HEK293 (cell line): ENCODE measurements around the gene TESK2.

ENCODE experiments used
- GLIS1 ChIP-seq: fragments of 450-650 bp; formaldehyde crosslinking; IDR thresholded peaks from 2 replicates; pipeline ENCODE4 v1.5.1; 2016; ENCODE audit warnings: missing biosample characterization, missing genetic modification characterization
- OSR2 ChIP-seq: fragments of 450-650 bp; formaldehyde crosslinking; IDR thresholded peaks from 2 replicates; pipeline ENCODE4 v1.5.1; 2016; ENCODE audit warnings: missing biosample characterization, missing genetic modification characterization
- WT1 ChIP-seq: fragments of 450-650 bp; formaldehyde crosslinking; IDR thresholded peaks from 2 replicates; pipeline ENCODE4 v1.5.1; 2016; ENCODE audit warnings: missing biosample characterization, missing genetic modification characterization
- ZBTB1 ChIP-seq: fragments of 450-650 bp; formaldehyde crosslinking; IDR thresholded peaks from 2 replicates; pipeline ENCODE4 v1.5.1; 2016; ENCODE audit warnings: missing biosample characterization, missing genetic modification characterization
- ZBTB21 ChIP-seq: fragments of 450-650 bp; formaldehyde crosslinking; IDR thresholded peaks from 2 replicates; pipeline ENCODE4 v1.5.1; 2017; ENCODE audit warnings: missing biosample characterization, missing genetic modification characterization
- ZFP37 ChIP-seq: fragments of 450-650 bp; formaldehyde crosslinking; IDR thresholded peaks from 2 replicates; pipeline ENCODE4 v1.5.1; 2016; ENCODE audit warnings: missing biosample characterization, missing genetic modification characterization
- ZNF10 ChIP-seq: fragments of 450-650 bp; formaldehyde crosslinking; IDR thresholded peaks from 2 replicates; pipeline ENCODE4 v1.5.1; 2017; ENCODE audit warnings: missing biosample characterization, missing genetic modification characterization
- ZNF223 ChIP-seq: fragments of 450-650 bp; formaldehyde crosslinking; IDR thresholded peaks from 2 replicates; pipeline ENCODE4 v1.5.1; 2016; ENCODE audit warnings: missing biosample characterization, missing genetic modification characterization
- ZNF274 ChIP-seq, 2 experiments: fragments of 200-500 bp in 1 of 2; fragments of 450-650 bp in 1 of 2; sonication (Bioruptor generic) in 1 of 2; formaldehyde crosslinking in 1 of 2; IDR thresholded peaks; 2 replicates each; pipeline versions ENCODE4 v1.5.1 to v1.6.1; 2014 to 2016; ENCODE audit warnings: borderline replicate concordance in 1 of 2, inconsistent platforms in 1 of 2, low read length in 1 of 2, missing biosample characterization in 1 of 2, missing genetic modification characterization in 1 of 2
- TF ChIP-seq, protein P1 (sequence below): fragments of 450-650 bp; formaldehyde crosslinking; IDR thresholded peaks from 2 replicates; pipeline ENCODE4 v1.5.1; 2016; ENCODE audit warnings: missing biosample characterization, missing genetic modification characterization
- TF ChIP-seq, protein P2 (sequence below): sonication (generic); formaldehyde crosslinking; IDR thresholded peaks from 2 replicates; pipeline ENCODE4 v1.8.1; 2022; ENCODE audit warnings: mild to moderate bottlenecking, moderate library complexity, missing genetic modification reagents
- TF ChIP-seq, protein P3 (sequence below): fragments of 450-650 bp; formaldehyde crosslinking; IDR thresholded peaks from 2 replicates; pipeline ENCODE4 v1.5.1; 2016; ENCODE audit warnings: missing biosample characterization, missing genetic modification characterization
- TF ChIP-seq, protein P4 (sequence below): fragments of 450-650 bp; formaldehyde crosslinking; IDR thresholded peaks from 2 replicates; pipeline ENCODE4 v1.5.1; 2016; ENCODE audit warnings: missing biosample characterization, missing genetic modification characterization

DNA sequence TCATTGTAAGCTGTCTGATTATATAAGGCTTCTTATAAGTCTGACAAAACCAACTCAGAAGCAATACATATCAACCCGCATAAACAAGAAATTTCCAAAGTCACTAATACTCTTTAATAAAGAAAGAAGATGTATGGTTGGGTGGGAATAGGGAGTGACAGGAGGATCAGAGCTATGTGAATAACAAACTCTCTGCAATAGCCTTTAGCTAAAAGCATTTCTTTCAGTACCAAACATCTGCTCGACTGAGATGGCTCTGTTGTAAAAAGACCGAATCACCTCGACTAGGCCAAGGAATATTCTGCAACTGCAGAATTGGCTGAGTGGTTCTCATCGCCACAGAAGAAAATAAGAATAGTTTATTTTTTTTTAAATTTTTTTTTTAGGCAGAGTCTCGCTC, 111.4 kb downstream of the TESK2 start:
- TF ChIP-seq ZNF274 (IDR thresholded peaks at IDR 0.05; ENCODE audit: low read length), result no peak
- no peak for TF ChIP-seq ZNF274 (tag by site-specific recombination; IDR thresholded peaks at IDR 0.05; ENCODE audit: borderline replicate concordance)
- TF ChIP-seq, protein P1, sequence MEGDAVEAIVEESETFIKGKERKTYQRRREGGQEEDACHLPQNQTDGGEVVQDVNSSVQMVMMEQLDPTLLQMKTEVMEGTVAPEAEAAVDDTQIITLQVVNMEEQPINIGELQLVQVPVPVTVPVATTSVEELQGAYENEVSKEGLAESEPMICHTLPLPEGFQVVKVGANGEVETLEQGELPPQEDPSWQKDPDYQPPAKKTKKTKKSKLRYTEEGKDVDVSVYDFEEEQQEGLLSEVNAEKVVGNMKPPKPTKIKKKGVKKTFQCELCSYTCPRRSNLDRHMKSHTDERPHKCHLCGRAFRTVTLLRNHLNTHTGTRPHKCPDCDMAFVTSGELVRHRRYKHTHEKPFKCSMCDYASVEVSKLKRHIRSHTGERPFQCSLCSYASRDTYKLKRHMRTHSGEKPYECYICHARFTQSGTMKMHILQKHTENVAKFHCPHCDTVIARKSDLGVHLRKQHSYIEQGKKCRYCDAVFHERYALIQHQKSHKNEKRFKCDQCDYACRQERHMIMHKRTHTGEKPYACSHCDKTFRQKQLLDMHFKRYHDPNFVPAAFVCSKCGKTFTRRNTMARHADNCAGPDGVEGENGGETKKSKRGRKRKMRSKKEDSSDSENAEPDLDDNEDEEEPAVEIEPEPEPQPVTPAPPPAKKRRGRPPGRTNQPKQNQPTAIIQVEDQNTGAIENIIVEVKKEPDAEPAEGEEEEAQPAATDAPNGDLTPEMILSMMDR, result no peak
- TF ChIP-seq WT1, result no peak
- TF ChIP-seq ZNF223, result no peak
- TF ChIP-seq ZNF10, result no peak
- TF ChIP-seq ZFP37 (tag by site-specific recombination), result no peak
- TF ChIP-seq, protein P2, sequence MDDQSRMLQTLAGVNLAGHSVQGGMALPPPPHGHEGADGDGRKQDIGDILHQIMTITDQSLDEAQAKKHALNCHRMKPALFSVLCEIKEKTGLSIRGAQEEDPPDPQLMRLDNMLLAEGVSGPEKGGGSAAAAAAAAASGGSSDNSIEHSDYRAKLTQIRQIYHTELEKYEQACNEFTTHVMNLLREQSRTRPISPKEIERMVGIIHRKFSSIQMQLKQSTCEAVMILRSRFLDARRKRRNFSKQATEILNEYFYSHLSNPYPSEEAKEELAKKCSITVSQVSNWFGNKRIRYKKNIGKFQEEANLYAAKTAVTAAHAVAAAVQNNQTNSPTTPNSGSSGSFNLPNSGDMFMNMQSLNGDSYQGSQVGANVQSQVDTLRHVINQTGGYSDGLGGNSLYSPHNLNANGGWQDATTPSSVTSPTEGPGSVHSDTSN (CRISPR knock-in tag), result no peak
- TF ChIP-seq, protein P3, sequence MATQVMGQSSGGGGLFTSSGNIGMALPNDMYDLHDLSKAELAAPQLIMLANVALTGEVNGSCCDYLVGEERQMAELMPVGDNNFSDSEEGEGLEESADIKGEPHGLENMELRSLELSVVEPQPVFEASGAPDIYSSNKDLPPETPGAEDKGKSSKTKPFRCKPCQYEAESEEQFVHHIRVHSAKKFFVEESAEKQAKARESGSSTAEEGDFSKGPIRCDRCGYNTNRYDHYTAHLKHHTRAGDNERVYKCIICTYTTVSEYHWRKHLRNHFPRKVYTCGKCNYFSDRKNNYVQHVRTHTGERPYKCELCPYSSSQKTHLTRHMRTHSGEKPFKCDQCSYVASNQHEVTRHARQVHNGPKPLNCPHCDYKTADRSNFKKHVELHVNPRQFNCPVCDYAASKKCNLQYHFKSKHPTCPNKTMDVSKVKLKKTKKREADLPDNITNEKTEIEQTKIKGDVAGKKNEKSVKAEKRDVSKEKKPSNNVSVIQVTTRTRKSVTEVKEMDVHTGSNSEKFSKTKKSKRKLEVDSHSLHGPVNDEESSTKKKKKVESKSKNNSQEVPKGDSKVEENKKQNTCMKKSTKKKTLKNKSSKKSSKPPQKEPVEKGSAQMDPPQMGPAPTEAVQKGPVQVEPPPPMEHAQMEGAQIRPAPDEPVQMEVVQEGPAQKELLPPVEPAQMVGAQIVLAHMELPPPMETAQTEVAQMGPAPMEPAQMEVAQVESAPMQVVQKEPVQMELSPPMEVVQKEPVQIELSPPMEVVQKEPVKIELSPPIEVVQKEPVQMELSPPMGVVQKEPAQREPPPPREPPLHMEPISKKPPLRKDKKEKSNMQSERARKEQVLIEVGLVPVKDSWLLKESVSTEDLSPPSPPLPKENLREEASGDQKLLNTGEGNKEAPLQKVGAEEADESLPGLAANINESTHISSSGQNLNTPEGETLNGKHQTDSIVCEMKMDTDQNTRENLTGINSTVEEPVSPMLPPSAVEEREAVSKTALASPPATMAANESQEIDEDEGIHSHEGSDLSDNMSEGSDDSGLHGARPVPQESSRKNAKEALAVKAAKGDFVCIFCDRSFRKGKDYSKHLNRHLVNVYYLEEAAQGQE (tag by site-specific recombination), result no peak
- TF ChIP-seq, protein P4, sequence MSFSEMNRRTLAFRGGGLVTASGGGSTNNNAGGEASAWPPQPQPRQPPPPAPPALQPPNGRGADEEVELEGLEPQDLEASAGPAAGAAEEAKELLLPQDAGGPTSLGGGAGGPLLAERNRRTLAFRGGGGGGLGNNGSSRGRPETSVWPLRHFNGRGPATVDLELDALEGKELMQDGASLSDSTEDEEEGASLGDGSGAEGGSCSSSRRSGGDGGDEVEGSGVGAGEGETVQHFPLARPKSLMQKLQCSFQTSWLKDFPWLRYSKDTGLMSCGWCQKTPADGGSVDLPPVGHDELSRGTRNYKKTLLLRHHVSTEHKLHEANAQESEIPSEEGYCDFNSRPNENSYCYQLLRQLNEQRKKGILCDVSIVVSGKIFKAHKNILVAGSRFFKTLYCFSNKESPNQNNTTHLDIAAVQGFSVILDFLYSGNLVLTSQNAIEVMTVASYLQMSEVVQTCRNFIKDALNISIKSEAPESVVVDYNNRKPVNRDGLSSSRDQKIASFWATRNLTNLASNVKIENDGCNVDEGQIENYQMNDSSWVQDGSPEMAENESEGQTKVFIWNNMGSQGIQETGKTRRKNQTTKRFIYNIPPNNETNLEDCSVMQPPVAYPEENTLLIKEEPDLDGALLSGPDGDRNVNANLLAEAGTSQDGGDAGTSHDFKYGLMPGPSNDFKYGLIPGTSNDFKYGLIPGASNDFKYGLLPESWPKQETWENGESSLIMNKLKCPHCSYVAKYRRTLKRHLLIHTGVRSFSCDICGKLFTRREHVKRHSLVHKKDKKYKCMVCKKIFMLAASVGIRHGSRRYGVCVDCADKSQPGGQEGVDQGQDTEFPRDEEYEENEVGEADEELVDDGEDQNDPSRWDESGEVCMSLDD (tag by site-specific recombination), result no peak
- TF ChIP-seq ZBTB1 (tag by site-specific recombination), result no peak
- no peak for TF ChIP-seq OSR2 (tag by site-specific recombination)
- TF ChIP-seq GLIS1 (tag by site-specific recombination), result no peak
- no peak for TF ChIP-seq ZBTB21 (tag by site-specific recombination)
